Stimulated activated memory B cell treated with anti-CD40 and anti-IgM and Interleukin-4, amounts not matched to agents 10 μg/mL and 1 μg/mL and 100 μg/mL, for 72 hours (primary cell): ENCODE results near the gene CDKAL1.
"Not testable (repeated sequence)": the region's sequence is repeated elsewhere in the genome, so short reads cannot be mapped to it uniquely, and the experiment has no call there.

ENCODE experiments used
- ATAC-seq: fragments of 150-1000 bp; cut with Tn5 transposase; 2 replicates; pipeline ENCODE4 v1.10.0; 2021
- H3K27ac Mint-ChIP-seq: one replicate; pipeline ENCODE4 v1.8.0; 2022; ENCODE audit warnings: mild to moderate bottlenecking, mixed read lengths
- H3K27me3 Mint-ChIP-seq: one replicate; pipeline ENCODE4 v1.8.0; 2022; ENCODE audit warnings: mixed read lengths
- H3K36me3 Mint-ChIP-seq: one replicate; pipeline ENCODE4 v1.8.0; 2022; ENCODE audit warnings: mixed read lengths
- H3K4me1 Mint-ChIP-seq: one replicate; pipeline ENCODE4 v1.8.0; 2022; ENCODE audit warnings: mixed read lengths
- H3K4me3 Mint-ChIP-seq: one replicate; pipeline ENCODE4 v1.8.0; 2022; ENCODE audit warnings: mild to moderate bottlenecking, moderate library complexity, mixed read lengths
- H3K9me3 Mint-ChIP-seq: one replicate; pipeline ENCODE4 v1.8.0; 2022; ENCODE audit warnings: mixed read lengths

The CDKAL1 gene

DNA sequence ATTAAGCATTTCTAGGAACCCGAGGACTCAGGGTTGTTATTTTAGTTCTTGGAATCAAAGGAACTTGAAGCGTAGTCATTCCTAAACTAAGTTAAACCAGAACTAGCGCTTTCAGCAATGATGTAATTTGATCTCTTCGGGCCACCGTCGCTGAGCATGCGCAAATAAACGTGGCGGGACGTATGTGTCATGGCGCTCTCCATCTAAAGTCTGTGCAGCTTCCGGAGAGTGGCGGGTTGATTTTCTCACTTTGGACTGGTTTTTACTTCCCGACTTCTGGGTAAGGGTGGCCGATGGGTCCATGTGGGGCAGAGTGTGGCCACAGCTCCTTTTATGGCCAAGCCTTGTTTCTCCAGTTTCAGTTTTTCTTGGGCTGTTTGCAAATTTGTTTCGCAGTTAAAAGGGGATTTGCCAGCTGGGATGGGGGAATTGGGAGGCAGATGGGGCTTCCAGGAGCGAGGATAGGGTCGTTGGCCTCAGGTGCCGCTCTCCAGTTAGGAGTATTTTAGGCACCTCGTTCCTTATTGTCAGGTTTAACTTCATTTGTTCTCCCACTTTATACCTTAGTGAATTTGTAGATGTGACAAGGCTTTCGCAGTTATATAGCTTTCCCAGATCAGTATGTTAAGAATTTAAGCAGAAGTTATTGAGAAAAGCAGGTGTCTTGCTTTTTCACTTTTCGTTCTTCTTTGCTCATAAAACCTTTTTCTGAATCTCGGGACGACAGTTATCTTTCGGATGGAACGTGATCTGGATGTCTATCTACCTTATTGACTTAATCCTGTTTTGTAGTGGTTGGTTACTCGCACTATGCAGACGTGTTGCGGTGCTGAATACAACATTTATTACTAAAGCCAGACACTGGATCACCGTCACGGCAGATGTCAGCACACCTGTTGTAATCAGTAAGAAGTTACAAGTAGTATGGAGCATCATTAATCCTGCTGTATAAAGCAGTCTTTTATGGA is at the start of gene CDKAL1:
CDKAL1 (plus strand) TSS at position 163 of the 968 bp plus-strand sequence. CDS start 11,894 bp downstream, outside the sequence.
- Mint-ChIP-seq H3K9me3 (no peaks in the 10 kb centered on the region), H3K36me3 (peaks cover 27% of the 10 kb centered on the region), H3K27ac (peak within 1 kb of the TSS; percentile 99), H3K4me3 (peak within 1 kb of the TSS; percentile 99), H3K27me3 (no peaks in the 10 kb centered on the region), H3K4me1 (peaks cover 51% of the 10 kb centered on the region)
- ATAC-seq, result peak; percentile 88

DNA sequence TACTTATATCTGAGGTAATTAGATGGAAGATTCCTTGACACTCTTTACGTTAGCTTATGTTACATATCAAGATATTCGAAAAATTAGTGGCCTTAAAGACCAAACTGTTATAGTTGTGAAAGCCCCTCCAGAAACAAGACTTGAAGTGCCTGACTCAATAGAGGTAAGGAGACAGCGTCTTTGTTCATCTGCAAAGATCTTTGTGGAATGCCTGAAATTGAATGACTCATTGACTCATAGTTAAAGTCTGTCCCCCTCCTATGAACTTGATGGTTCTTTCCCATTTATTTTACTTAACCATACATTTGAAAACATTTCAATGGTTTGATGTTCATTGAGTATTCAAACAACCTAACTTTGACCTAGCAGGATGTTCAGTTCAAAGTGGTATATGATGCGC is 47.6 kb upstream of the CDKAL1 start:
- Mint-ChIP-seq H3K4me3 (no peak overlapping the region), H3K27ac (no peak overlapping the region), H3K36me3 (peaks cover 84% of the 10 kb centered on the region)

GRCh38 chr6:20487669-20488375 is 46.4 kb upstream of the CDKAL1 start:
- ATAC-seq, result no peak
- no peaks in the 10 kb centered on the region for H3K27me3 Mint-ChIP-seq
- no peak overlapping the region for H3K4me3 Mint-ChIP-seq
- H3K9me3 Mint-ChIP-seq, result no peaks in the 10 kb centered on the region
- H3K4me1 Mint-ChIP-seq, result no peaks in the 10 kb centered on the region
- peaks cover 76% of the 10 kb centered on the region for H3K36me3 Mint-ChIP-seq
- no peak overlapping the region for H3K27ac Mint-ChIP-seq

More for the DNA sequence above, 47.6 kb upstream of the CDKAL1 start:
- H3K9me3 Mint-ChIP-seq, result no peaks in the 10 kb centered on the region
- H3K4me1 Mint-ChIP-seq, result no peaks in the 10 kb centered on the region
- H3K27me3 Mint-ChIP-seq, result no peaks in the 10 kb centered on the region
- no peak for ATAC-seq

DNA sequence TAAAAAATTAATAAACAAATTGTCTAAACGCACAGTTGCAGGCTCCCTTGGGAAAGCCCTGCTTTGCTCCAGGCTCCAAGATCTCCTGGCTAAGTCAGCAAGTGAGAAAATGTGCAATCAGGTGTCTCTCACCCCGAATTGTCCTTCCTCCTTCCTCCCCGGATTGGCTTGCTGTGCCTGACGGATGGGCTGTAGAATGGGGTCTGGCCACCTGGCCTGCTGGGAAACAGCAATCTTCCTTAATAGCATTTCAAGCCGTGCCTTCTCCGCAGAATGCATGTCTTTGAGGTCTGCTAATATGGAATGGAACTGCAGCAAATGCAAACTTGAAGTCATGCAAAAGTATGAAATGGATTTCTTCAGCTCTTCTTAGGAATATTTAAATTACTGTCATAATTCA is 43.7 kb upstream of the CDKAL1 start:
- Mint-ChIP-seq H3K27ac (no peak overlapping the region), H3K9me3 (no peaks in the 10 kb centered on the region), H3K4me1 (no peaks in the 10 kb centered on the region), H3K4me3 (no peak overlapping the region), H3K27me3 (no peaks in the 10 kb centered on the region), H3K36me3 (peaks cover 56% of the 10 kb centered on the region)
- ATAC-seq, result no peak

DNA sequence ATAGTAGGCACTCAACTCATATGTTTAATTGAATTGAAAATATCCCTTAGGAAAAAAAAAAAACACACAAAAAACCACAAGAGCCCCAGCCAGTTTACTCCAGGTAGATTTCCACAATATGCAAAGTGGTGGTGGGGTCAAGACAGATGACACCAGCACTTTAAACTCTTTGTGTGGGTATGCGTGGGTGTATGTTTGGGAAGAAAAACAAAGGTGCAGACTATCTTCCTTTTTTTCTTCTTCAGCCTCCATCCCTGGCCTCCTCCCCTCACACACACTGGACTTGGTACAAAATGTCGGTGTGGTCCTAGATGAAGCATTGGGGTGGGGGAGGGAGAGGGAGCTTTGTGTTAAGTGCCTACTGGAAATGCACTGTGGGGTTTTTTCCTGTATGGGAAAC is 42.2 kb upstream of the CDKAL1 start:
- no peaks in the 10 kb centered on the region for H3K4me1 Mint-ChIP-seq
- H3K4me3 Mint-ChIP-seq, result no peak overlapping the region
- peaks cover 49% of the 10 kb centered on the region for H3K36me3 Mint-ChIP-seq
- H3K27ac Mint-ChIP-seq, result no peak overlapping the region
- no peaks in the 10 kb centered on the region for H3K9me3 Mint-ChIP-seq
- no peak for ATAC-seq
- no peaks in the 10 kb centered on the region for H3K27me3 Mint-ChIP-seq

- no peak for ATAC-seq
- H3K4me3 Mint-ChIP-seq, result no peak overlapping the region
- H3K4me1 Mint-ChIP-seq, result no peaks in the 10 kb centered on the region
- no peak overlapping the region for H3K27ac Mint-ChIP-seq
- H3K36me3 Mint-ChIP-seq, result no peaks in the 10 kb centered on the region
- H3K9me3 Mint-ChIP-seq, result no peaks in the 10 kb centered on the region
- H3K27me3 Mint-ChIP-seq, result no peaks in the 10 kb centered on the region
Measured at GRCh38 chr6:20497216-20498040, 36.8 kb upstream of the CDKAL1 start.

- no peaks in the 10 kb centered on the region for H3K4me1 Mint-ChIP-seq
- H3K36me3 Mint-ChIP-seq, result no peaks in the 10 kb centered on the region
Measured at GRCh38 chr6:20498041-20498385, 36.2 kb upstream of the CDKAL1 start.

GRCh38 chr6:20509212-20509611 is 25.0 kb upstream of the CDKAL1 start:
- Mint-ChIP-seq H3K9me3 (no peaks in the 10 kb centered on the region), H3K4me3 (no peak overlapping the region), H3K27me3 (peaks cover 15% of the 10 kb centered on the region), H3K36me3 (no peaks in the 10 kb centered on the region), H3K27ac (no peak overlapping the region), H3K4me1 (no peaks in the 10 kb centered on the region)
- ATAC-seq, result no peak

More at GRCh38 chr6:20498041-20498385, 36.2 kb upstream of the CDKAL1 start:
- H3K27ac Mint-ChIP-seq, result no peak overlapping the region
- no peak for ATAC-seq
- no peaks in the 10 kb centered on the region for H3K27me3 Mint-ChIP-seq
- no peaks in the 10 kb centered on the region for H3K9me3 Mint-ChIP-seq
- H3K4me3 Mint-ChIP-seq, result no peak overlapping the region

DNA sequence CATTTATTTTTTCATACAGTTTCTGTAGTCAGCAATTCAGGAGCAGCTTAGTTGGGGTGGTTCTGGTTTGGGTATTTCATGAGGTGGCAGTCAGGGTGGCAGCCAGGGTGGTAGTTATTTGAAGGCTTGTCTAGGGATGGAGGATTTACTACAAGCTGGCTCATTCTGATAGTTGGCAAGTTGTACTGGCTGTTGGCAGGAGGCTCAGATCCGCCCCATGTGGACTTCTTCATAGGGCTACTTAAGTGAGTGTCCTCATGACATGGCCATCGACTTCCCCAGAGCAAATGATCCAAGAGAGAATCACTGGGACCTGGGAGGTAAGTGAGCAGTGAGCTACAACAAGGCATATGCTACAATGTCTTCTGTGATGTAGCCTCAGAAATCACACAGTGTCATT is 22.4 kb upstream of the CDKAL1 start:
- H3K4me3 Mint-ChIP-seq, result no peak overlapping the region
- H3K27me3 Mint-ChIP-seq, result peaks cover 15% of the 10 kb centered on the region

GRCh38 chr6:20525208-20525607 is 9.0 kb upstream of the CDKAL1 start:
- H3K27ac Mint-ChIP-seq, H3K9me3 Mint-ChIP-seq, H3K4me3 Mint-ChIP-seq, ATAC-seq, H3K36me3 Mint-ChIP-seq: not testable (repeated sequence)
- peaks cover 12% of the 10 kb centered on the region for H3K4me1 Mint-ChIP-seq
- H3K27me3 Mint-ChIP-seq, result peaks cover 13% of the 10 kb centered on the region

More for the DNA sequence above, 22.4 kb upstream of the CDKAL1 start:
- H3K9me3 Mint-ChIP-seq, result no peaks in the 10 kb centered on the region
- no peaks in the 10 kb centered on the region for H3K4me1 Mint-ChIP-seq
- H3K27ac Mint-ChIP-seq, result no peak overlapping the region
- no peaks in the 10 kb centered on the region for H3K36me3 Mint-ChIP-seq
- no peak for ATAC-seq

- H3K36me3 Mint-ChIP-seq, H3K27me3 Mint-ChIP-seq, H3K9me3 Mint-ChIP-seq, H3K27ac Mint-ChIP-seq, H3K4me3 Mint-ChIP-seq: not testable (repeated sequence)
- peaks cover 18% of the 10 kb centered on the region for H3K4me1 Mint-ChIP-seq
- peak; percentile 63 for ATAC-seq
Measured at GRCh38 chr6:20529086-20529448, 5.2 kb upstream of the CDKAL1 start.

DNA sequence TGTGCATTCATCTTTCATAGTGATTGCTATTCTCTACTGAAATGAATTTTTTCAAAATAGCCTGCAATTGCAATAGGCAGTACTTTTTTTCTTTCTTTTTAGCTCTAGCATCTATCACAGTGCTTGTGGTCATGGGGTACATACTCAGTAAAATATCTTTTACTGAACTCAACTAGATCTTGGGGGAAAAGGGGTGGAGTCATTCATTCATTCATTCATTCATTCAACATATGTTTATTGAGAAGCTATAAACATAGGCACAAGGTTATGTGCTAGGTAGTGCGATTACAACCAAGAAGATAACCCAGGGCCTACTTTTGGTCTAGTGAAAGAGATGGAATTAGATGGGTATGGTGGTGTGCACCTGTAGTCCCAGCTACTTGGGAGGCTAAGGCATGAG is 1.4 kb upstream of the CDKAL1 start:
- H3K27me3 Mint-ChIP-seq, result no peaks in the 10 kb centered on the region
- peaks cover 12% of the 10 kb centered on the region for H3K36me3 Mint-ChIP-seq
- ATAC-seq, result no peak
- H3K9me3 Mint-ChIP-seq, result no peaks in the 10 kb centered on the region
- H3K27ac Mint-ChIP-seq, result no peak overlapping the region
- H3K4me3 Mint-ChIP-seq, result no peak overlapping the region
- H3K4me1 Mint-ChIP-seq, result peaks cover 49% of the 10 kb centered on the region

DNA sequence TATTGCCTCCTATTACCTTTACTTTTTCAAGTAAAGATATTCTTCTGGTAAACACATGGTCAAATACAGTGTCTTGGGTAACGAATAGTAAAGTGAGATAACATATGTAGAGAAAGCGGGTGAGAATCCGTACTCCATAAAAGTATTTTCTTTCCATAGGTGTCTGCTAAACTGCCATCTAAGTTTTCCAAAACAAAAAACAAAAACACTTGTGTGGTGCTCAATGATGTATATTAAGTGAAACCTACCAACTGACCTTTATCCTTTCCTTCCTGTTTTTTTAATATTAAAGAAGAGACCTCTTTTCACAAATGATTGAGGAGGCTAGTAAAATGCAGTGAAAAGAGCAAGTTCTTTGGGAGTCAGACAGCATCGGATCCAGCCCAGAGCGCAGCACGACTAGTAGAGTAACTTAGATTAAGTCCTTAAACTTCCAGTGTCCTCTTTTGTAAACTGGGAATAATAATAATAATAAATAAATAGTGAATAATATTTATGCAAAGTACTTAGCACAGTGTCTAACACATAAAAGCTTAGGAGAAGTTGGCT is 437 bp upstream of the CDKAL1 start:
- Mint-ChIP-seq H3K9me3 (no peaks in the 10 kb centered on the region), H3K36me3 (peaks cover 20% of the 10 kb centered on the region), H3K27me3 (no peaks in the 10 kb centered on the region), H3K4me3 (peak overlapping the region; percentile 99), H3K27ac (peak overlapping the region; percentile 99), H3K4me1 (peaks cover 50% of the 10 kb centered on the region)
- no peak for ATAC-seq

DNA sequence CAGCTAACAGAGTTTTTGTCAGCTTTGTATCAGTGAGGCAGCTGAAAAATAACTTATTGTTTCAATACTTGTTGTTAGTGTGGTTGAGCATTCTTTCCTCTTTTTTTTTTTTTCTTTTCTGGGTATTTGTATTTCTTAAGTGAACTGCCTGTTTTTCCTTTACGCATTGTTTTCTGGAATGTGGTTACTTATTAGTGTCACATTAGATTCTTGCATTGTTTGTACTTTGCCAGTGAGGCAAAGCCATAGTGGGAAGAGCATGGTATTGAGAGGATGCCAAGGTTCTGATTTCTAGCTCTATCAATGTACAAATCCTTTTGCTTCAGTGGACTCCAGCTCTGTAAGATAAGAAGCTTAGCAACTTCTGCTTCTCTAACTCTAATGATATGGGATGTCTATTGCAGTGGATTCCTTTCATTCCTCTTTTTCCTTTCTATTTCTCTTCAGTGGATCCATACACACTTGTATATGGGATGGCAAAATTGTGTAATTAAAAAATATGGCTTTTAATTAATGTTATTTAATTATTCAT is 3.9 kb downstream of the CDKAL1 start:
- no peak overlapping the region for H3K4me3 Mint-ChIP-seq

DNA sequence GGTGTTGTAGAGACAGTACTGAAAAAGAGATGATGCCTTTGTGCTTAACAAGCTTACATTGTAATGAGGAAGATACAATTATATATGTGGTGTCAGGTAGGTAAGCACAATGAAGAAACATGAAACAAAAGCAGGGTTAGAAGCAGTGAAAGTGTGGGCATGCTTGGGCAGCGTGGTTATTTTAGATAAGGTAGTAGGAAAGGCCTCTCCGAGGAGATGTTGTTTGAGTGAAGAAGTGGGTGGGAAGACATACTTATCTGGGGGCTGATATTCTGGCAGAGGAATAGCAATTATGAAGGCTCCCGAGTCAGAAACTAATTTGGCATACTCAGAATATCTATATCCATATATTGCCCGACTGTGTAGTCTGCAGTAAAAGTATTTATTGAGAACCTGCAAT is 4.7 kb downstream of the CDKAL1 start:
- no peak overlapping the region for H3K4me3 Mint-ChIP-seq
- no peak for ATAC-seq
- H3K27ac Mint-ChIP-seq, result no peak overlapping the region
- no peaks in the 10 kb centered on the region for H3K27me3 Mint-ChIP-seq
- H3K36me3 Mint-ChIP-seq, result peaks cover 43% of the 10 kb centered on the region
- peaks cover 76% of the 10 kb centered on the region for H3K4me1 Mint-ChIP-seq
- no peaks in the 10 kb centered on the region for H3K9me3 Mint-ChIP-seq

More for the DNA sequence above, 3.9 kb downstream of the CDKAL1 start:
- Mint-ChIP-seq H3K36me3 (peaks cover 43% of the 10 kb centered on the region), H3K9me3 (no peaks in the 10 kb centered on the region), H3K27me3 (no peaks in the 10 kb centered on the region), H3K4me1 (peaks cover 77% of the 10 kb centered on the region), H3K27ac (no peak overlapping the region)
- ATAC-seq, result no peak
